Measurements from ENCODE around the gene CORO2B.

CORO2B gene

GRCh38 chr15:68578980-68579935 is at the start of gene CORO2B:
CORO2B (plus strand) TSS chr15:68578993; CDS start chr15:68579263, 270 bp downstream.
- no peaks in the 10 kb centered on the region for H3K36me3 Mint-ChIP-seq (ENCODE audit: insufficient read depth)
- H3K9me3 Mint-ChIP-seq, result no peaks in the 10 kb centered on the region
- H3K27ac Mint-ChIP-seq (ENCODE audit: low read depth), result no peak within 1 kb of the TSS
- no peak for DNase-seq (ENCODE audit: low spot score in 2 of 2)
- H3K4me1 Mint-ChIP-seq, result peaks cover 8% of the 10 kb centered on the region
- H3K4me3 Mint-ChIP-seq, result peak within 1 kb of the TSS; percentile 76
- peaks cover 73% of the 10 kb centered on the region for H3K27me3 Mint-ChIP-seq
- ATAC-seq (replicated peaks; ENCODE audit: extremely low read depth, poor library complexity, severe bottlenecking), result no peak

- peaks cover 20% of the 10 kb centered on the region for H3K9me3 Mint-ChIP-seq
- no peak for ATAC-seq (replicated peaks; ENCODE audit: extremely low read depth, poor library complexity, severe bottlenecking)
- H3K4me1 Mint-ChIP-seq, result peaks cover 9% of the 10 kb centered on the region
- H3K27ac Mint-ChIP-seq (ENCODE audit: low read depth), result no peak overlapping the region
- no peaks in the 10 kb centered on the region for H3K36me3 Mint-ChIP-seq (ENCODE audit: insufficient read depth)
- H3K4me3 Mint-ChIP-seq, result no peak overlapping the region
- no peak for DNase-seq (ENCODE audit: low spot score in 2 of 2)
- H3K27me3 Mint-ChIP-seq, result peaks cover 88% of the 10 kb centered on the region
These were observed 47.2 kb upstream of the CORO2B start for GRCh38 chr15:68531387-68532179.

- Mint-ChIP-seq H3K27me3 (peaks cover 54% of the 10 kb centered on the region), H3K36me3 (ENCODE audit: insufficient read depth) (no peaks in the 10 kb centered on the region), H3K9me3 (peaks cover 14% of the 10 kb centered on the region), H3K4me3 (no peak overlapping the region), H3K4me1 (no peaks in the 10 kb centered on the region), H3K27ac (ENCODE audit: low read depth) (no peak overlapping the region)
- ATAC-seq (replicated peaks; ENCODE audit: extremely low read depth, poor library complexity, severe bottlenecking) (no peak), DNase-seq (ENCODE audit: low spot score in 2 of 2) (no peak)
These were observed 42.3 kb upstream of the CORO2B start for GRCh38 chr15:68536331-68537095.

- DNase-seq (ENCODE audit: low spot score in 2 of 2) (no peak), ATAC-seq (replicated peaks; ENCODE audit: extremely low read depth, poor library complexity, severe bottlenecking) (no peak)
- Mint-ChIP-seq H3K27me3 (peaks cover 54% of the 10 kb centered on the region), H3K4me3 (no peak overlapping the region), H3K27ac (ENCODE audit: low read depth) (no peak overlapping the region), H3K36me3 (ENCODE audit: insufficient read depth) (no peaks in the 10 kb centered on the region), H3K9me3 (peaks cover 11% of the 10 kb centered on the region), H3K4me1 (no peaks in the 10 kb centered on the region)
These were observed 41.7 kb upstream of the CORO2B start for GRCh38 chr15:68537097-68537496.

GRCh38 chr15:68537506-68537905 is 41.3 kb upstream of the CORO2B start:
- no peak overlapping the region for H3K4me3 Mint-ChIP-seq
- ATAC-seq (replicated peaks; ENCODE audit: extremely low read depth, poor library complexity, severe bottlenecking) (no peak), DNase-seq (ENCODE audit: low spot score in 2 of 2) (no peak)
- H3K27me3 Mint-ChIP-seq, result peaks cover 54% of the 10 kb centered on the region
- no peaks in the 10 kb centered on the region for H3K36me3 Mint-ChIP-seq (ENCODE audit: insufficient read depth)
- H3K27ac Mint-ChIP-seq (ENCODE audit: low read depth), result no peak overlapping the region
- H3K4me1 Mint-ChIP-seq, result no peaks in the 10 kb centered on the region
- H3K9me3 Mint-ChIP-seq, result peaks cover 7% of the 10 kb centered on the region

GRCh38 chr15:68538311-68538710 is 40.5 kb upstream of the CORO2B start:
- Mint-ChIP-seq H3K27me3 (peaks cover 50% of the 10 kb centered on the region), H3K9me3 (no peaks in the 10 kb centered on the region), H3K4me1 (no peaks in the 10 kb centered on the region), H3K4me3 (no peak overlapping the region), H3K27ac (ENCODE audit: low read depth) (no peak overlapping the region), H3K36me3 (ENCODE audit: insufficient read depth) (no peaks in the 10 kb centered on the region)
- ATAC-seq (replicated peaks; ENCODE audit: extremely low read depth, poor library complexity, severe bottlenecking), result no peak
- no peak for DNase-seq (ENCODE audit: low spot score in 2 of 2)

GRCh38 chr15:68541743-68542142 is 37.0 kb upstream of the CORO2B start:
- DNase-seq (ENCODE audit: low spot score in 2 of 2), result no peak
- Mint-ChIP-seq H3K4me1 (no peaks in the 10 kb centered on the region), H3K36me3 (ENCODE audit: insufficient read depth) (peaks cover 1% of the 10 kb centered on the region), H3K4me3 (no peak overlapping the region), H3K27me3 (peaks cover 35% of the 10 kb centered on the region), H3K27ac (ENCODE audit: low read depth) (no peak overlapping the region), H3K9me3 (no peaks in the 10 kb centered on the region)
- ATAC-seq (replicated peaks; ENCODE audit: extremely low read depth, poor library complexity, severe bottlenecking), result no peak

GRCh38 chr15:68542348-68542747 is 36.4 kb upstream of the CORO2B start:
- Mint-ChIP-seq H3K4me1 (no peaks in the 10 kb centered on the region), H3K27ac (ENCODE audit: low read depth) (no peak overlapping the region), H3K4me3 (no peak overlapping the region), H3K9me3 (no peaks in the 10 kb centered on the region), H3K27me3 (peaks cover 35% of the 10 kb centered on the region), H3K36me3 (ENCODE audit: insufficient read depth) (peaks cover 1% of the 10 kb centered on the region)
- ATAC-seq (replicated peaks; ENCODE audit: extremely low read depth, poor library complexity, severe bottlenecking) (no peak), DNase-seq (ENCODE audit: low spot score in 2 of 2) (no peak)

GRCh38 chr15:68542771-68543164 is 36.0 kb upstream of the CORO2B start:
- H3K9me3 Mint-ChIP-seq, result no peaks in the 10 kb centered on the region
- ATAC-seq (replicated peaks; ENCODE audit: extremely low read depth, poor library complexity, severe bottlenecking) (no peak), DNase-seq (ENCODE audit: low spot score in 2 of 2) (no peak)
- no peaks in the 10 kb centered on the region for H3K4me1 Mint-ChIP-seq
- H3K27me3 Mint-ChIP-seq, result peaks cover 35% of the 10 kb centered on the region
- H3K36me3 Mint-ChIP-seq (ENCODE audit: insufficient read depth), result peaks cover 1% of the 10 kb centered on the region
- no peak overlapping the region for H3K4me3 Mint-ChIP-seq
- H3K27ac Mint-ChIP-seq (ENCODE audit: low read depth), result no peak overlapping the region

- no peak overlapping the region for H3K4me3 Mint-ChIP-seq
- DNase-seq (ENCODE audit: low spot score in 2 of 2) (no peak), ATAC-seq (replicated peaks; ENCODE audit: extremely low read depth, poor library complexity, severe bottlenecking) (no peak)
- peaks cover 1% of the 10 kb centered on the region for H3K36me3 Mint-ChIP-seq (ENCODE audit: insufficient read depth)
- peaks cover 35% of the 10 kb centered on the region for H3K27me3 Mint-ChIP-seq
- no peak overlapping the region for H3K27ac Mint-ChIP-seq (ENCODE audit: low read depth)
- H3K4me1 Mint-ChIP-seq, result no peaks in the 10 kb centered on the region
- no peaks in the 10 kb centered on the region for H3K9me3 Mint-ChIP-seq
These were observed 35.4 kb upstream of the CORO2B start for GRCh38 chr15:68543165-68544008.

- Mint-ChIP-seq H3K4me3 (no peak overlapping the region), H3K36me3 (ENCODE audit: insufficient read depth) (peaks cover 1% of the 10 kb centered on the region), H3K27me3 (peaks cover 44% of the 10 kb centered on the region), H3K4me1 (no peaks in the 10 kb centered on the region), H3K27ac (ENCODE audit: low read depth) (no peak overlapping the region), H3K9me3 (no peaks in the 10 kb centered on the region)
- no peak for DNase-seq (ENCODE audit: low spot score in 2 of 2)
- ATAC-seq (replicated peaks; ENCODE audit: extremely low read depth, poor library complexity, severe bottlenecking), result no peak
These were observed 32.5 kb upstream of the CORO2B start for GRCh38 chr15:68546318-68546717.
